Naive thymus-derived CD4-positive, alpha-beta T cell (primary cell): Measurements from ENCODE around the gene MOK. TPM values are rescaled to one million over a fixed set of nuclear protein-coding genes. Genes with fewer than 3 reads are reported as not detected.

ENCODE experiments used
- ATAC-seq: fragments of 150-1000 bp; cut with Tn5 transposase; 2 replicates; pipeline ENCODE4 v1.10.0; 2021; ENCODE audit warnings: mild to moderate bottlenecking, moderate library complexity
- CTCF ChIA-PET: fragments of 350-600 bp; sonication (Branson Sonifier 250); formaldehyde crosslinking; loops from one replicate; lab custom pipeline; 2021; ENCODE audit warnings: antibody characterized with exemption; lab: Charles Lee
- POLR2A ChIA-PET: fragments of 350-600 bp; sonication (Branson Sonifier 250); formaldehyde crosslinking; loops from one replicate; lab custom pipeline; 2021; ENCODE audit warnings: antibody characterized with exemption, inconsistent platforms; lab: Charles Lee
- DNase-seq, 9 donors: peaks; one replicate each; pipeline versions ENCODE4 v3.0.0 to v3.0.0-alpha.2; 2020 to 2022; ENCODE audit warnings: mixed read lengths in 1 of 9
- H3K27ac ChIP-seq: one replicate; pipeline ENCODE4 v1.7.0; 2013; ENCODE audit warnings: mild to moderate bottlenecking, low read depth, low read length, moderate library complexity
- H3K27me3 ChIP-seq, 2 donors: one replicate each; pipeline ENCODE4 v1.7.0; 2013; ENCODE audit warnings: low read length in 2 of 2, mild to moderate bottlenecking in 2 of 2, moderate library complexity in 2 of 2; ENCODE audit not compliant: control insufficient read depth in 2 of 2, insufficient read depth in 2 of 2
- H3K36me3 ChIP-seq, 3 experiments: 1 replicate in 2 of 3; 2 replicates in 1 of 3; pipeline ENCODE4 v1.7.0; 2013; ENCODE audit warnings: low read length in 3 of 3, mild to moderate bottlenecking in 3 of 3, moderate library complexity in 1 of 3; ENCODE audit not compliant: insufficient read depth in 3 of 3, control insufficient read depth in 2 of 3
- H3K4me1 ChIP-seq, 2 donors: one replicate each; pipeline ENCODE4 v1.7.0; 2013; ENCODE audit warnings: low read length in 2 of 2, mild to moderate bottlenecking in 2 of 2, moderate library complexity in 1 of 2; ENCODE audit not compliant: control insufficient read depth in 2 of 2, insufficient read depth in 2 of 2
- H3K4me3 ChIP-seq: 2 replicates; pipeline ENCODE4 v1.7.0; 2013; ENCODE audit warnings: mild to moderate bottlenecking, low read length
- H3K9me3 ChIP-seq, 3 experiments: 1 replicate in 2 of 3; 2 replicates in 1 of 3; pipeline ENCODE4 v1.7.0; 2013; ENCODE audit warnings: low read length in 3 of 3; ENCODE audit not compliant: control insufficient read depth in 2 of 3
- H3K27ac Mint-ChIP-seq, 9 donors: one replicate each; pipeline ENCODE4 v1.8.0; 2020 to 2022; ENCODE audit warnings: mixed read lengths in 9 of 9, mild to moderate bottlenecking in 8 of 9, moderate library complexity in 5 of 9, inconsistent platforms in 2 of 9
- H3K27me3 Mint-ChIP-seq, 5 donors: one replicate each; pipeline ENCODE4 v1.8.0; 2021 to 2022; ENCODE audit warnings: mixed read lengths in 5 of 5, mild to moderate bottlenecking in 1 of 5
- H3K36me3 Mint-ChIP-seq, 5 donors: one replicate each; pipeline ENCODE4 v1.8.0; 2020 to 2022; ENCODE audit warnings: mixed read lengths in 5 of 5, mild to moderate bottlenecking in 3 of 5, inconsistent platforms in 1 of 5
- H3K4me1 Mint-ChIP-seq, 7 donors: one replicate each; pipeline ENCODE4 v1.8.0; 2020 to 2022; ENCODE audit warnings: mixed read lengths in 7 of 7, mild to moderate bottlenecking in 3 of 7, inconsistent platforms in 1 of 7
- H3K4me3 Mint-ChIP-seq, 10 donors: one replicate each; pipeline ENCODE4 v1.8.0; 2020 to 2022; ENCODE audit warnings: mild to moderate bottlenecking in 10 of 10, mixed read lengths in 10 of 10, moderate library complexity in 6 of 10, inconsistent platforms in 2 of 10
- H3K9me3 Mint-ChIP-seq, 11 donors: one replicate each; pipeline ENCODE4 v1.8.0; 2020 to 2022; ENCODE audit warnings: mixed read lengths in 11 of 11, mild to moderate bottlenecking in 4 of 11, inconsistent platforms in 1 of 11, moderate library complexity in 1 of 11
- intact Hi-C, 2 donors: fragments of 100-400 bp; cut with micrococcal nuclease; formaldehyde crosslinking; loops; one replicate each; pipeline ENCODE4 v1.15.1; 2023
- polyA plus RNA-seq, 2 donors: library from polyadenylated mRNA; unstranded; fragments of 300-500 nt; fragmentation: Illumina TruSeq; gene quantifications; one replicate each; pipeline ENCODE4 v1.2.3, GENCODE V29; 2021
- total RNA-seq, 6 experiments: library from RNA in 5 of 6; stranded (reverse) in 5 of 6; gene quantifications; 1 replicate in 5 of 6; 2 replicates in 1 of 6; pipeline ENCODE4 v1.2.3 and lab custom pipeline; 2021 to 2026

Gene MOK
- total and polyA plus RNA-seq, 7 experiments from 2014 or later, result 1.3 to 3.5 (median 1.9) TPM

- H3K27ac Mint-ChIP-seq, result peak overlapping the region in 1 of 9 donors; percentile 5
- no peaks in the 10 kb centered on the region for H3K9me3 Mint-ChIP-seq
- H3K36me3 Mint-ChIP-seq, result no peaks in the 10 kb centered on the region
- Histone ChIP-seq H3K4me3 (no peak overlapping the region), H3K27ac (no peak overlapping the region), H3K9me3 (no peaks in the 10 kb centered on the region), H3K36me3 (no peaks in the 10 kb centered on the region), H3K27me3 (no peaks in the 10 kb centered on the region), H3K4me1 (peaks cover 0 to 5% of the 10 kb centered on the region in 2 donors)
- ATAC-seq, result no peak
- DNase-seq, result no peak
- POLR2A ChIA-PET, result interaction anchor here (0.6 kb wide), 1 partner anchor 18 kb away, joined by 4 read pairs; no protein-coding TSS in a partner anchor
- intact Hi-C loops, result no loop called here
- H3K27me3 Mint-ChIP-seq, result no peaks in the 10 kb centered on the region
- CTCF ChIA-PET, result no interaction called here
- H3K4me1 Mint-ChIP-seq, result peaks cover 42 to 84% (median 68%) of the 10 kb centered on the region in 7 donors
- H3K4me3 Mint-ChIP-seq, result no peak overlapping the region
These were observed 121.1 kb downstream of the MOK start for GRCh38 chr14:102183886-102184285.

GRCh38 chr14:102182936-102183619 lies 121.9 kb downstream of the MOK start:
- Histone ChIP-seq H3K4me3 (no peak overlapping the region), H3K27me3 (no peaks in the 10 kb centered on the region), H3K36me3 (no peaks in the 10 kb centered on the region), H3K4me1 (peaks cover 0 to 5% of the 10 kb centered on the region in 2 donors), H3K9me3 (no peaks in the 10 kb centered on the region), H3K27ac (no peak overlapping the region)
- no peaks in the 10 kb centered on the region for H3K27me3 Mint-ChIP-seq
- DNase-seq (no peak), ATAC-seq (no peak)
- H3K27ac Mint-ChIP-seq, result peak overlapping the region in 1 of 9 donors; percentile 6
- peaks cover 42 to 92% (median 76%) of the 10 kb centered on the region in 7 donors for H3K4me1 Mint-ChIP-seq
- intact Hi-C loops, result no loop called here
- POLR2A ChIA-PET, result no interaction called here
- peaks cover 0 to 1% (median 0%) of the 10 kb centered on the region in 5 donors for H3K36me3 Mint-ChIP-seq
- H3K9me3 Mint-ChIP-seq, result no peaks in the 10 kb centered on the region
- CTCF ChIA-PET, result no interaction called here
- H3K4me3 Mint-ChIP-seq, result peak overlapping the region in 1 of 10 donors; percentile 32

GRCh38 chr14:102182190-102182589 lies 122.8 kb downstream of the MOK start:
- H3K36me3 ChIP-seq, result no peaks in the 10 kb centered on the region
- H3K27me3 ChIP-seq, result no peaks in the 10 kb centered on the region
- ChIA-PET CTCF (no interaction called here), POLR2A (no interaction called here)
- Mint-ChIP-seq H3K4me3 (no peak overlapping the region), H3K27ac (no peak overlapping the region), H3K27me3 (no peaks in the 10 kb centered on the region), H3K36me3 (peaks cover 0 to 1% (median 0%) of the 10 kb centered on the region in 5 donors), H3K9me3 (no peaks in the 10 kb centered on the region), H3K4me1 (peaks cover 40 to 93% (median 77%) of the 10 kb centered on the region in 7 donors)
- H3K27ac ChIP-seq, result no peak overlapping the region
- no peak overlapping the region for H3K4me3 ChIP-seq
- H3K9me3 ChIP-seq, result no peaks in the 10 kb centered on the region
- DNase-seq (no peak), ATAC-seq (no peak)
- peaks cover 0 to 5% of the 10 kb centered on the region in 2 donors for H3K4me1 ChIP-seq
- intact Hi-C loops, result no loop called here

- no peak for DNase-seq
- H3K36me3 Mint-ChIP-seq, result peaks cover 0 to 4% (median 0%) of the 10 kb centered on the region in 5 donors
- H3K9me3 Mint-ChIP-seq, result no peaks in the 10 kb centered on the region
- peak overlapping the region in 1 of 9 donors; percentile 28 for H3K27ac Mint-ChIP-seq
- intact Hi-C loops, result no loop called here
- Histone ChIP-seq H3K4me3 (no peak overlapping the region), H3K36me3 (no peaks in the 10 kb centered on the region), H3K4me1 (peaks cover 0 to 5% of the 10 kb centered on the region in 2 donors), H3K27ac (no peak overlapping the region), H3K9me3 (no peaks in the 10 kb centered on the region), H3K27me3 (no peaks in the 10 kb centered on the region)
- no peaks in the 10 kb centered on the region for H3K27me3 Mint-ChIP-seq
- no peak overlapping the region for H3K4me3 Mint-ChIP-seq
- CTCF ChIA-PET, result no interaction called here
- ATAC-seq, result no peak
- POLR2A ChIA-PET, result no interaction called here
- H3K4me1 Mint-ChIP-seq, result peaks cover 38 to 96% (median 78%) of the 10 kb centered on the region in 7 donors
These were observed 123.8 kb downstream of the MOK start for GRCh38 chr14:102181187-102181586.

GRCh38 chr14:102180248-102180998 lies 124.5 kb downstream of the MOK start:
- Histone ChIP-seq H3K4me3 (no peak overlapping the region), H3K27me3 (no peaks in the 10 kb centered on the region), H3K4me1 (peaks cover 0 to 5% of the 10 kb centered on the region in 2 donors), H3K36me3 (no peaks in the 10 kb centered on the region), H3K27ac (no peak overlapping the region), H3K9me3 (no peaks in the 10 kb centered on the region)
- H3K36me3 Mint-ChIP-seq, result peaks cover 0 to 5% (median 2%) of the 10 kb centered on the region in 5 donors
- H3K27ac Mint-ChIP-seq, result peak overlapping the region in 2 of 9 donors; percentile 17 to 51
- DNase-seq, result no peak
- no peak for ATAC-seq
- H3K9me3 Mint-ChIP-seq, result no peaks in the 10 kb centered on the region
- H3K4me3 Mint-ChIP-seq, result peak overlapping the region in 1 of 10 donors; percentile 9
- POLR2A ChIA-PET, result no interaction called here
- no peaks in the 10 kb centered on the region for H3K27me3 Mint-ChIP-seq
- peaks cover 35 to 93% (median 76%) of the 10 kb centered on the region in 7 donors for H3K4me1 Mint-ChIP-seq
- CTCF ChIA-PET, result no interaction called here
- intact Hi-C loops, result no loop called here
